HepG2 (cell line): ENCODE measurements around the gene TRAF3. TPM values are rescaled to one million over a fixed set of nuclear protein-coding genes. Genes with fewer than 3 reads are reported as not detected.

Source experiments
- ATAC-seq: fragments of 200-7000 bp; cut with Tn5 transposase; 3 replicates; pipeline ENCODE4 v1.9.1; 2020; ENCODE audit warnings: mild to moderate bottlenecking, moderate library complexity
- BruUV-seq: library from RNA; stranded (reverse); fragments of 400-500 nt; replicated peaks from 2 replicates; lab custom pipeline; 2021; lab: Mats Ljungman, UMichigan
- CTCF ChIA-PET: fragments of 300-600 bp; formaldehyde crosslinking; extraction: SDS; loops from one replicate; lab custom pipeline; 2021; ENCODE audit warnings: low total read pairs, inconsistent platforms, low intra/inter-chr PET ratio; lab: Yijun Ruan, JAX
- POLR2A ChIA-PET: fragments of 350-600 bp; sonication (Branson Sonifier 250); formaldehyde crosslinking; loops from one replicate; lab custom pipeline; 2020; ENCODE audit warnings: antibody characterized with exemption, inconsistent platforms; lab: Yijun Ruan, JAX
- DNase-seq: peaks from one replicate; pipeline ENCODE4 v3.0.0-alpha.2; 2015; ENCODE audit warnings: low spot score
- FAIRE-seq: peaks from 3 replicates; lab custom pipeline; 2011; peaks lifted over from hg19 to GRCh38; lab: Jason Lieb, UNC
- H2AFZ ChIP-seq: one replicate; pipeline ENCODE4 v1.6.1; 2011; ENCODE audit warnings: low read length, inconsistent platforms
- H3K27ac ChIP-seq: fragments of 300-600 bp; 3 replicates; pipeline ENCODE4 v1.8.0; 2011; ENCODE audit warnings: mixed run types, mild to moderate bottlenecking, mixed read lengths, low read length, inconsistent platforms; ENCODE audit not compliant: insufficient read depth; ENCODE audit errors: extremely low read length
- H3K27me3 ChIP-seq, 2 experiments: fragments of 200-600 bp in 1 of 2; 2 replicates in 1 of 2; 3 replicates in 1 of 2; pipeline versions ENCODE4 v1.6.0 to v1.8.0; 2011; ENCODE audit warnings: low read length in 2 of 2, mild to moderate bottlenecking in 2 of 2, moderate library complexity in 2 of 2, inconsistent platforms in 1 of 2; ENCODE audit not compliant: insufficient read depth in 2 of 2, control insufficient read depth in 1 of 2
- H3K36me3 ChIP-seq, 2 experiments: fragments of 200-600 bp in 1 of 2; replicated peaks in 1 of 2; 2 replicates in 1 of 2; 3 replicates in 1 of 2; pipeline versions ENCODE4 v1.5.1 to v1.8.0; 2011; ENCODE audit warnings: low read length in 2 of 2, inconsistent platforms in 1 of 2; ENCODE audit not compliant: insufficient read depth in 2 of 2, control insufficient read depth in 1 of 2
- H3K4me1 ChIP-seq: 2 replicates; pipeline ENCODE4 v1.5.1; 2012; ENCODE audit warnings: low read length, inconsistent platforms; ENCODE audit not compliant: insufficient read depth
- H3K4me2 ChIP-seq: 2 replicates; pipeline ENCODE4 v1.6.0; 2011; ENCODE audit warnings: low read depth, low read length, inconsistent platforms
- H3K4me3 ChIP-seq, 3 experiments: fragments of 200-600 bp in 1 of 3; sonication (generic), shearing (Covaris generic) in 1 of 3; replicated peaks in 1 of 3; 2 replicates each; pipeline ENCODE4 v1.5.1; 2011 to 2016; ENCODE audit warnings: low read length in 3 of 3, inconsistent platforms in 2 of 3, low read depth in 2 of 3, mild to moderate bottlenecking in 2 of 3, control low read depth in 1 of 3, mixed read lengths in 1 of 3; ENCODE audit not compliant: insufficient read depth in 1 of 3
- H3K79me2 ChIP-seq: one replicate; pipeline ENCODE4 v1.6.1; 2011; ENCODE audit warnings: low read length, inconsistent platforms; ENCODE audit not compliant: insufficient read depth
- H3K9ac ChIP-seq: 2 replicates; pipeline ENCODE4 v1.6.0; 2011; ENCODE audit warnings: mild to moderate bottlenecking, low read depth, low read length, inconsistent platforms; ENCODE audit not compliant: insufficient read depth
- H3K9me3 ChIP-seq: 2 replicates; pipeline ENCODE4 v1.5.1; 2012; ENCODE audit warnings: mild to moderate bottlenecking, low read length
- H4K20me1 ChIP-seq: 2 replicates; pipeline ENCODE4 v1.6.0; 2011; ENCODE audit warnings: inconsistent platforms, mild to moderate bottlenecking, low read length, moderate library complexity; ENCODE audit not compliant: insufficient read depth
- ARNT ChIP-seq: fragments of 450-650 bp; IDR thresholded peaks from 2 replicates; pipeline ENCODE4 v1.6.1; 2017
- HHEX ChIP-seq: IDR thresholded peaks from 2 replicates; pipeline ENCODE4 v1.6.1; 2016; ENCODE audit warnings: control low read depth
- HMGA1 ChIP-seq: sonication (generic); formaldehyde crosslinking; conservative IDR thresholded peaks from 2 replicates; pipeline ENCODE4 v1.4.0; 2020; ENCODE audit warnings: missing genetic modification reagents
- MAFG ChIP-seq: sonication (generic); formaldehyde crosslinking; IDR thresholded peaks from 2 replicates; pipeline ENCODE4 v1.5.1; 2020; ENCODE audit warnings: mild to moderate bottlenecking, missing genetic modification reagents
- MBD4 ChIP-seq: IDR thresholded peaks from 2 replicates; pipeline ENCODE4 v1.6.1; 2012; ENCODE audit warnings: low read length, inconsistent platforms, borderline replicate concordance
- THAP7 ChIP-seq: sonication (generic); formaldehyde crosslinking; IDR thresholded peaks from 2 replicates; pipeline ENCODE4 v1.8.1; 2023; ENCODE audit warnings: mild to moderate bottlenecking, missing genetic modification reagents
- YEATS2 ChIP-seq: sonication (generic); formaldehyde crosslinking; IDR thresholded peaks from 2 replicates; pipeline ENCODE4 v1.4.0; 2020; ENCODE audit warnings: missing genetic modification reagents, borderline replicate concordance
- ZNF121 ChIP-seq: sonication (generic); formaldehyde crosslinking; IDR thresholded peaks from 2 replicates; pipeline ENCODE4 v1.5.0; 2020; ENCODE audit warnings: mild to moderate bottlenecking, missing genetic modification reagents
- ZNF20 ChIP-seq: sonication (generic); formaldehyde crosslinking; IDR thresholded peaks from 2 replicates; pipeline ENCODE4 v1.4.0; 2020; ENCODE audit warnings: mild to moderate bottlenecking, moderate library complexity, missing genetic modification reagents
- ZNF24 ChIP-seq: fragments of 450-650 bp; IDR thresholded peaks from 2 replicates; pipeline ENCODE4 v1.6.1; 2017; ENCODE audit warnings: antibody characterized with exemption, mild to moderate bottlenecking
- ZNF296 ChIP-seq: sonication (generic); formaldehyde crosslinking; conservative IDR thresholded peaks from 2 replicates; pipeline ENCODE4 v1.5.0; 2020; ENCODE audit warnings: mild to moderate bottlenecking, missing genetic modification reagents
- ZNF33B ChIP-seq: sonication (generic); formaldehyde crosslinking; IDR thresholded peaks from 2 replicates; pipeline ENCODE4 v1.5.1; 2020; ENCODE audit warnings: mild to moderate bottlenecking, missing genetic modification reagents
- ZNF451 ChIP-seq: sonication (generic); formaldehyde crosslinking; IDR thresholded peaks from 2 replicates; pipeline ENCODE4 v1.5.0; 2020; ENCODE audit warnings: mild to moderate bottlenecking, missing genetic modification reagents
- ZNF589 ChIP-seq: sonication (generic); formaldehyde crosslinking; conservative IDR thresholded peaks from 2 replicates; pipeline ENCODE4 v1.8.0; 2022; ENCODE audit warnings: mild to moderate bottlenecking, moderate library complexity, missing genetic modification reagents
- ZNF607 ChIP-seq: sonication (generic); formaldehyde crosslinking; IDR thresholded peaks from 2 replicates; pipeline ENCODE4 v1.5.1; 2020; ENCODE audit warnings: missing genetic modification reagents, mild to moderate bottlenecking, borderline replicate concordance
- ZNF616 ChIP-seq: sonication (generic); formaldehyde crosslinking; IDR thresholded peaks from 2 replicates; pipeline ENCODE4 v1.5.0; 2020; ENCODE audit warnings: low read depth, mild to moderate bottlenecking, missing genetic modification reagents
- WGBS: methylation state at CpG from one replicate; pipeline ENCODE4 v1.1.6; 2017; ENCODE audit warnings: low lambda C conversion rate; 5-methylcytosine and 5-hydroxymethylcytosine counted together
- in situ Hi-C: cut with HindIII; loops from 2 replicates; pipeline ENCODE4 v1.10.0; 2017; ENCODE audit warnings: low pct_unique_long_range_greater_than_20kb; ENCODE audit not compliant: extremely low pct_ligation_motif_present
- intact Hi-C: fragments of 100-400 bp; cut with micrococcal nuclease; formaldehyde crosslinking; loops from one replicate; pipeline ENCODE4 v1.10.0; 2022; ENCODE audit not compliant: unreplicated experiment
- polyA plus RNA-seq, 8 experiments: library from polyadenylated mRNA; depleted of rRNA in 3 of 8; stranded (reverse) in 7 of 8; unstranded in 1 of 8; fragments of >200 nt; fragmentation: Illumina TruSeq in 4 of 8; extraction: Trizol in 4 of 8; gene quantifications; 2 replicates each; pipeline versions ENCODE4 v1.2.1 to v1.2.3, GENCODE V29; 2011 to 2016; ENCODE audit warnings: low read depth in 4 of 8, missing spikeins in 1 of 8, mixed read lengths in 1 of 8; ENCODE audit not compliant: insufficient read depth in 1 of 8
- total RNA-seq, 5 experiments: library from RNA; depleted of rRNA; stranded (reverse); fragments of >200 nt; fragmentation: Illumina TruSeq; extraction: Trizol; gene quantifications; 2 replicates each; pipeline ENCODE4 v1.2.3, GENCODE V29; 2016; ENCODE audit warnings: low read depth in 1 of 5
- TF ChIP-seq, protein P1 (sequence below): sonication (generic); formaldehyde crosslinking; IDR thresholded peaks from 2 replicates; pipeline ENCODE4 v1.5.0; 2020; ENCODE audit warnings: missing genetic modification reagents, mild to moderate bottlenecking, borderline replicate concordance
- TF ChIP-seq, protein P2 (sequence below): IDR thresholded peaks from 2 replicates; pipeline ENCODE4 v1.6.1; 2016; ENCODE audit warnings: low read depth, borderline replicate concordance
- TF ChIP-seq, protein P3 (sequence below): sonication (generic); formaldehyde crosslinking; conservative IDR thresholded peaks from 2 replicates; pipeline ENCODE4 v1.8.0; 2022; ENCODE audit warnings: low read depth, missing genetic modification reagents

TRAF3 gene
- total and polyA plus RNA-seq, 2 of the 13 experiments (the other 11 are each of a cell fraction or from before 2014, with no cell fraction given) = 6.9 to 12.2 TPM

GRCh38 chr14:102829016-102829548 is 51.8 kb downstream of the TRAF3 start:
- BruUV-seq = no TSS peak
- H3K9ac ChIP-seq = no peak overlapping the region
- H3K36me3 ChIP-seq = peaks cover 0 to 8% of the 10 kb centered on the region in 2 experiments; a peak in 2 of 5 replicates
- no peaks in the 10 kb centered on the region for H3K27me3 ChIP-seq
- WGBS = 74% methylated on average over 5 of the region's 5 CpGs
- no peak overlapping the region for H3K4me3 ChIP-seq
- H3K4me1 ChIP-seq = peaks cover 13% of the 10 kb centered on the region
- no peak for FAIRE-seq
- intact Hi-C loops = no loop called here
- no peak overlapping the region for H3K4me2 ChIP-seq
- in situ Hi-C loops = no loop called here
- no peak for ATAC-seq
- H3K27ac ChIP-seq = no peak overlapping the region
- H3K79me2 ChIP-seq = no peaks in the 10 kb centered on the region
- POLR2A ChIA-PET = no interaction called here
- CTCF ChIA-PET = no interaction called here
- no peak overlapping the region for H2AFZ ChIP-seq
- no peak for DNase-seq
- H4K20me1 ChIP-seq = no peaks in the 10 kb centered on the region
- H3K9me3 ChIP-seq = no peaks in the 10 kb centered on the region
- TF ChIP-seq HMGA1 (CRISPR knock-in tag) = no peak
- no peak for TF ChIP-seq ZNF616 (CRISPR knock-in tag)
- TF ChIP-seq THAP7 (CRISPR knock-in tag) = no peak
- TF ChIP-seq MAFG (CRISPR knock-in tag) = no peak
- no peak for TF ChIP-seq ZNF24
- TF ChIP-seq YEATS2 = no peak
- TF ChIP-seq ZNF607 = no peak
- TF ChIP-seq ZNF451 (CRISPR knock-in tag) = no peak
- TF ChIP-seq HHEX (CRISPR knock-in tag) = no peak
- TF ChIP-seq, protein P1, sequence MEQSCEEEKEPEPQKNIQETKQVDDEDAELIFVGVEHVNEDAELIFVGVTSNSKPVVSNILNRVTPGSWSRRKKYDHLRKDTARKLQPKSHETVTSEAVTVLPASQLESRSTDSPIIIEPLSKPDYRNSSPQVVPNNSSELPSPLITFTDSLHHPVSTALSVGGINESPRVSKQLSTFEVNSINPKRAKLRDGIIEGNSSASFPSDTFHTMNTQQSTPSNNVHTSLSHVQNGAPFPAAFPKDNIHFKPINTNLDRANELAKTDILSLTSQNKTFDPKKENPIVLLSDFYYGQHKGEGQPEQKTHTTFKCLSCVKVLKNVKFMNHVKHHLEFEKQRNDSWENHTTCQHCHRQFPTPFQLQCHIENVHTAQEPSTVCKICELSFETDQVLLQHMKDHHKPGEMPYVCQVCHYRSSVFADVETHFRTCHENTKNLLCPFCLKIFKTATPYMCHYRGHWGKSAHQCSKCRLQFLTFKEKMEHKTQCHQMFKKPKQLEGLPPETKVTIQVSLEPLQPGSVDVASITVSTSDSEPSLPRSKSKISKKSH (CRISPR knock-in tag) = no peak
- no peak for TF ChIP-seq ZNF296 (CRISPR knock-in tag)
- no peak for TF ChIP-seq ZNF589 (CRISPR knock-in tag)
- no peak for TF ChIP-seq ZNF20 (CRISPR knock-in tag)
- TF ChIP-seq ZNF33B (CRISPR knock-in tag) = no peak
- TF ChIP-seq ZNF121 (CRISPR knock-in tag) = no peak
- no peak for TF ChIP-seq MBD4
- TF ChIP-seq, protein P2, sequence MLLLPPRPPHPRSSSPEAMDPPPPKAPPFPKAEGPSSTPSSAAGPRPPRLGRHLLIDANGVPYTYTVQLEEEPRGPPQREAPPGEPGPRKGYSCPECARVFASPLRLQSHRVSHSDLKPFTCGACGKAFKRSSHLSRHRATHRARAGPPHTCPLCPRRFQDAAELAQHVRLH = no peak
- TF ChIP-seq, protein P3, sequence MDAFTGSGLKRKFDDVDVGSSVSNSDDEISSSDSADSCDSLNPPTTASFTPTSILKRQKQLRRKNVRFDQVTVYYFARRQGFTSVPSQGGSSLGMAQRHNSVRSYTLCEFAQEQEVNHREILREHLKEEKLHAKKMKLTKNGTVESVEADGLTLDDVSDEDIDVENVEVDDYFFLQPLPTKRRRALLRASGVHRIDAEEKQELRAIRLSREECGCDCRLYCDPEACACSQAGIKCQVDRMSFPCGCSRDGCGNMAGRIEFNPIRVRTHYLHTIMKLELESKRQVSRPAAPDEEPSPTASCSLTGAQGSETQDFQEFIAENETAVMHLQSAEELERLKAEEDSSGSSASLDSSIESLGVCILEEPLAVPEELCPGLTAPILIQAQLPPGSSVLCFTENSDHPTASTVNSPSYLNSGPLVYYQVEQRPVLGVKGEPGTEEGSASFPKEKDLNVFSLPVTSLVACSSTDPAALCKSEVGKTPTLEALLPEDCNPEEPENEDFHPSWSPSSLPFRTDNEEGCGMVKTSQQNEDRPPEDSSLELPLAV (CRISPR knock-in tag) = no peak
- TF ChIP-seq ARNT = no peak
